Mammary epithelial cell (primary cell): ENCODE data around the gene GNB4.

ENCODE experiments used
- CTCF ChIP-seq, 2 donors: IDR thresholded peaks in 1 of 2; conservative IDR thresholded peaks in 1 of 2; 2 replicates each; pipeline ENCODE4 v1.5.1; 2011 to 2012; ENCODE audit warnings: inconsistent platforms in 2 of 2, low read length in 2 of 2, mild to moderate bottlenecking in 2 of 2, control low read depth in 1 of 2, low read depth in 1 of 2; ENCODE audit not compliant: insufficient read depth in 1 of 2; ENCODE audit errors: extremely low read depth in 1 of 2
- EZH2 ChIP-seq: IDR thresholded peaks from 2 replicates; pipeline ENCODE4 v1.6.1; 2012; ENCODE audit warnings: low read length, inconsistent platforms, borderline replicate concordance

- TF ChIP-seq CTCF (conservative IDR thresholded peaks at IDR 0.05 in 1 of 2, IDR thresholded peaks at IDR 0.05 in 1 of 2; ENCODE audit: extremely low read depth in 1 of 2, insufficient read depth in 1 of 2, low read depth in 1 of 2, low read length in 2 of 2) = no peak
- TF ChIP-seq EZH2 = no peak
Observed at GRCh38 chr3:179410999-179411398, 40.3 kb downstream of the GNB4 start.
